ENCODE measurements around the gene SYNC.
"Not testable (repeated sequence)": the region's sequence is repeated elsewhere in the genome, so short reads cannot be mapped to it uniquely, and the experiment has no call there.

- TF ChIP-seq CTCF (IDR thresholded peaks at IDR 0.05; ENCODE audit: poor library complexity); EZH2 (IDR thresholded peaks at IDR 0.05; ENCODE audit: borderline replicate concordance); EZH2phosphoT487 (IDR thresholded peaks at IDR 0.05; ENCODE audit: low read depth, severe bottlenecking, unreplicated experiment): not testable (repeated sequence)
Measured at GRCh38 chr1:32711221-32711620, 8.7 kb upstream of the SYNC start.
